ENCODE measurements around the gene ZNF519.
"Not testable (repeated sequence)": the region's sequence is repeated elsewhere in the genome, so short reads cannot be mapped to it uniquely, and the experiment has no call there.

ZNF519 gene

GRCh38 chr18:14146771-14147170 lies 14.5 kb upstream of the ZNF519 start:
- not testable (repeated sequence) for DNase-seq

- not testable (repeated sequence) for DNase-seq
Observed at GRCh38 chr18:14145581-14146338, 13.5 kb upstream of the ZNF519 start.

DNA sequence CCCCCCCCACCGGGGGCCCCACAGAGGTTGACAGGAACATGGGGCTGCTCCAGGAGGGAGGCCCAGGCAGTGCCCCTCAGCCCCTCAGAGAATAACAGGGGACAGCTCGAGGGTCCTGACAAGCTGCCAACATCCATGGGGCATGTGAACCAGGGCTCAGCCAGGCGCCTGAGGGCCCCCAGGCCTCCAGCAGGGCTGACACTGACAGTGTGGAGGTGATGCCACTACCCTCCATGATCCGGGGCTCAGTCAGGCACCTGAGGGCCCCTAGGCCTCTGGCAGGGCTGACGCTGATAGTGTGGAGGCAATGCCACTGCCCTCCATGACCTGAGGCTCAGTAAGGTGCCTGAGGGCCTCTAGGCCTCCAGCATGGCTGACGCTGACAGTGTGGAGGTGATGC lies 12.8 kb upstream of the ZNF519 start:
- not testable (repeated sequence) for DNase-seq

- no peak for DNase-seq
Observed at GRCh38 chr18:14144628-14144895, 12.3 kb upstream of the ZNF519 start.

DNA sequence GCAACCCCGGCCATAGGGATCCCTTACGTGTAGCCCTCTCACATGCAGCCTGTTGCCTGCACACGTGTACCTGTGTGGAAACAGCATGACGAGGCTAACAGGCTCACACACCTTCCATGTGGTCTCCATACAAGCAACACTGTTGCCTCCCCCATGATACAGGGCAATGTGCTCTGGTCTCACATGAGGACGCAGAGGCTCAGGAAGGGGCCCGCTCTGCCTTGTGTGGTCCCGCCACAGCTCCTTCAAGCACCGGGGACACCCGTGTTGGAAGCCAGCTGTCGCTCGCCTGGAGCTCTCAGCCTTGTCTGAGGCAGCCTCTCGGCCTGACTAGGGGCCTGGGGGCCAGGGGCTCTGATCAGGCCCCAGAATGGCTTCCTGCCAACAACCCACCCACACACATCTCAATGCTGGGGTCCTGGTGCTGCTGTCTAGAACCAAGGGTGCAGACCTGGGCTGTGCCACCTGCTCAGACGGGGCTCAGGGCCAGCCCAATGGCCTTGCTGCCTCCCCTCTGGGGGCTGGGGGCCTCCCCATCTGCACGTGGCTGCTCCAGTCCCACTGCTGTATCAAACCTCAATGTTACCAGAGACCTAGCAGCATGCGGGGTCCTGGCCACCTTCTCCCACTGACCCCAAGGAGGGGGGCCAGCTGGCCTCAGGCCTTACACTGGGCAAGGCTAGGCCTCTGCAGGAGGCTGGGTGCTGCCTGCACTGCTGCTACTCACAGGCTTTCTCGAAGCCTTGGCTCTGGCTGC lies 11.8 kb upstream of the ZNF519 start:
- not testable (repeated sequence) for DNase-seq

GRCh38 chr18:14143396-14143795 lies 11.2 kb upstream of the ZNF519 start:
- DNase-seq: not testable (repeated sequence)

GRCh38 chr18:14142177-14142576 lies 9.9 kb upstream of the ZNF519 start:
- not testable (repeated sequence) for DNase-seq

GRCh38 chr18:14139583-14139982 lies 7.3 kb upstream of the ZNF519 start:
- DNase-seq: not testable (repeated sequence)

DNA sequence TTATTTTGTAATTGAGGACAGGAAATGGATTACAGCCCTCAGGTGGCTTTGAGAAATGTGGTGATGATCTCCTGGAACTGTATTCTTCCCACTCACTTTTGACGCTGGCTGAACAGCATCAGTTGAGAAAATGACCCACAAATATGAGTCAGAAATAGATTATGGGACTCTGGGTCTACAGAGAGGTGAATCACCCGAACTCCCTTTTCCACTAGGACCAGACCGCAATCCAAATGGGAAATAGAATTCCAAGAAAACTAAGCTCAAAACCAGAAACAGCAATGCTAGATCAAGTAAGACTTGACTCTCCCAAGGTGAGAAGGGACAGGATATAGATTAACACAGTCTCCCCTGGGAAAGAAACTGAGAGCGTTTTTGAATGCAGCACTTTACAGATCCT lies 5.7 kb upstream of the ZNF519 start:
- not testable (repeated sequence) for DNase-seq

DNA sequence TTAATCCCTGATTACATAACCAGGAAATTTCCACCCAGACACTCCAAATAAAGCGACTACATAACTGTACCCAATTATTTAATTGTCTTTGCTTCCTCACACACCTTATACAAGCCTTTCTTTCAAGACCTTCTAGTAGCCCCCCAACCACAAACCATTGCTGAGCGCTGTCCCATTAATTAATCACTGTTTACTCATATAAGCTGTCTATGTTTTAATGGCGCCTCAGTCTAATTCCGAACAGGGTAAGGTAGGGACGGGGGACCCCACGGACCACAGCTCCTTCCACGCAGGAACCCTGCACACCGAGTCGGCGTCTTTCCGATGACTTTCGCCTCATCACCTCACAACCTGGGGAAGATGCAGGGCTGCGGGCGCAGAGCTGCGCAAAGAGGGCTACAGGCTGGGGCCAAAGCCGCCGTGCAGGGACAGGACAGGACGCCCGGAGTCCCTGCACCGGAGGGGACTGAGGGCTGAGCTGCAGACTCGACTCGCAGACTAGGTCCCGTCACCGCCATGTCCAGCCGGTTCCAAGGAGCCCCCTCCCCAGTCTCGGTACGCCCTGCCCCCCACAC lies 452 bp downstream of the ZNF519 start:
- not testable (repeated sequence) for DNase-seq

GRCh38 chr18:14130804-14131203 lies 1.4 kb downstream of the ZNF519 start:
- not testable (repeated sequence) for DNase-seq

GRCh38 chr18:14124689-14125088 lies 7.5 kb downstream of the ZNF519 start:
- DNase-seq: no peak

DNA sequence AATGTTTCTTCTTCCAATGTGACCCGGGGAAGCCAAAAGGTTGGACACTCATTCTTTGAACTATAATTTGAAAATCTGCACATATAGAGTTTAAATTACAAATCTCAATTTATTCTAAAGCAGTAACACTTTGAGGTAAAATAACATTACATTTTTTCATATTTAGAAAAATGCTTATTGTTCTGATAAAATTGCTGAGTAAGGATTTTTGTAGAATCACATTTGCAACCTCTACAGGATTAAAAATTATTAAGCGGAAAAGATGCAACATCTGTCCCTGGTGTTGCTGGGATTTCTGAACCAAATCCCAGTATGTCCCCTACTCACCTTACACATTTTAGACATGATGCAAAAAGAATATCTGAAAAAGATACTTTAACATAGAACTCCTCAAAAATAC lies 10.1 kb downstream of the ZNF519 start:
- no peak for DNase-seq

DNA sequence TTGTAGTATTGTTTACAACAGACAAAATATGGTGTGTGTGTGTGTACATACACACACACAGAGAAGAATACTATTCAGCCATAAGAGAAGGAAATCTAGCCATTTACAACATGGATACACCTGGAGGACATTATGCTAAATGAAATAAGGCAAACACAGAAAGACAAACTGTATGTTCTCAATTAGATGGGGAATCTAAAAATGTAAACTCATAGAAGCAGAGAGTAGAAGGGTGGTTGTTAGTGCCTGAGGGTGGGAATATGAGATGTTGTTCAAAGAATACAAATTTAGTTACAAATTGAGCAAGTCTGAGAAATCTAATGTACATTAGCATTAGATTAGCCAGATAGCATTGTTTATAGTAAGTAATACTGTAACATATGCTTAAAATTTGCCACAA lies 11.3 kb downstream of the ZNF519 start:
- DNase-seq: no peak

- DNase-seq: no peak
Observed at GRCh38 chr18:14117606-14118005, 14.6 kb downstream of the ZNF519 start.

DNA sequence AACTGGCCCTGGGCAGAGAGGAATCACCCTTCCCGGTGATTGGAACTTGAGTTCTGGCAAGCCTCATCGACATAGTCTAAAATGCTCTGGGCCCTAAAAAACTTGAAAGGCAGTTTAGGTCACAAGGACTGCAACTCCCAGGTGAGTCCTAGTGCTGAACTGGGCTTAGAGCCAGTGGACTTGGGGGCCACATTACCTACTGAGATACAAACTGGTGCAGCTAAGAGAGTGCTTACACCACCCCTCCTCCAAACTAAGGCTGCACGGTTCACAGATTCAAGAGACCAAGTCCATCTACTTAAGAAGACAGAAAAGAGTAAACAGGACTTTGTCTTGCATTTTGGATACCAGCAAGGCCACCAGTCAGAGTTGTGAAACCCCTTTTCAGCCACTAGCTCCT lies 25.3 kb downstream of the ZNF519 start:
- DNase-seq: no peak

GRCh38 chr18:14104906-14105748 lies 27.1 kb downstream of the ZNF519 start:
- no peak for DNase-seq

DNA sequence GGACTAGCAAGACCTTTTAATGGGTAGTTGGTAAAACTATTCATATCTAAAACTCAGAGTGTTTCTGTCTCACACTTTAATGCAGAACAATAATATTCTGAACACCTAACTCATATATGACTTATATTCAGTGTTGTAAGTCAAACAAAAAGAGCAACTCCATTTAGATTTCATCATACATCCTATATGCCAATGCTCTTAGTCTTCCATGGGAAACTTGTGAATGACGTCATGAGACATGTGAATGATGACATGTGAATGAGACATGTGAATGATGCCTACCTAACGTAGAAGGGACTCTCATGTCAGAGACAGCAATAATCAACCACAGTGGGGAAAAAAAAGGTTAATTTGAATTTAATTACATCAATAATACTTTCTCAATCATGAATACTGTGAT lies 28.0 kb downstream of the ZNF519 start:
- no peak for DNase-seq

DNA sequence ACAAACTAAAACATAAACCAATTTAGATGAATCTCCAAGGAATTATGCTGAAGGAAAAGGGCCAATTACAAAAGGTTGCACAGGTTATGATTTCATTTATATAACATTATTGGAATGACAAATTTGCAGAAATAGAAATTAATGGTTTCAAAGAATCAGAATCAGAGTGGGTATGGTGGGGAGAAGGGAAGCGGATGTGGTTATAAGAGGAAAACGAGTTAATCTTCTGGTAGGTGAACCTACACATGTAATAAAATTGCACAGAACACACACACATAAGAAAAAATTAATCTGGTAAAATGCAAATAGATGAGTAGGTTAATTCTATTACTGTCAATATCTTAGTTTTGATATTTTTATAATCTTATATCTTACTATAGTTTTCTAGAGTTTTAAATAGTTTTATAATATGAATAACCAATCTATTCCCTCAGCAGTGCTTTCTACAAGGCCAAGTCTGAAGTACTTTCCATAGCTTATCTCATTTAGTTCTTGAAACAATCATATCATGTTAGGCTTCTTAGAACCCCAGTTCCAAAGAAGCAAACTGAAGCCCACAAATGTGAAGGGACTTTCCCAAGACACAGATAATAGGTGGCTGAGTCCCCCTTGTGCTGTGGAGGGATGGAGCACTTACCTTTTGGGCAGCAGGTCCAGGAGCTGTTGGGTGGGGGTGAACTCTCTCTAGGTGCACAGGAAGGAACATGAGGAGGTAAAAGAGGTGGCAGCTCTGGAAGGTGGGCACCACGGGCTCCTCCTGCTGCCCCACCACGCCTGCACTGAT lies 31.5 kb downstream of the ZNF519 start:
- DNase-seq: no peak

GRCh38 chr18:14098428-14098827 lies 33.8 kb downstream of the ZNF519 start:
- DNase-seq: no peak

GRCh38 chr18:14097761-14098160 lies 34.5 kb downstream of the ZNF519 start:
- DNase-seq: no peak

GRCh38 chr18:14093307-14093915 lies 38.8 kb downstream of the ZNF519 start:
- DNase-seq: no peak

Measured in 8988T (cell line).